AML-193 (cell line): ENCODE data around the gene CYB561D1.

Source experiments
- DNase-seq, 2 experiments: peaks; one replicate each; lab custom pipeline; 2025; lab: John Stamatoyannopoulos, UW

The CYB561D1 gene

GRCh38 chr1:109500941-109501381, 7.1 kb downstream of the CYB561D1 start:
- no peak for DNase-seq

GRCh38 chr1:109501644-109502363, 7.9 kb downstream of the CYB561D1 start:
- peak; percentile 68 to 72 for DNase-seq

DNA sequence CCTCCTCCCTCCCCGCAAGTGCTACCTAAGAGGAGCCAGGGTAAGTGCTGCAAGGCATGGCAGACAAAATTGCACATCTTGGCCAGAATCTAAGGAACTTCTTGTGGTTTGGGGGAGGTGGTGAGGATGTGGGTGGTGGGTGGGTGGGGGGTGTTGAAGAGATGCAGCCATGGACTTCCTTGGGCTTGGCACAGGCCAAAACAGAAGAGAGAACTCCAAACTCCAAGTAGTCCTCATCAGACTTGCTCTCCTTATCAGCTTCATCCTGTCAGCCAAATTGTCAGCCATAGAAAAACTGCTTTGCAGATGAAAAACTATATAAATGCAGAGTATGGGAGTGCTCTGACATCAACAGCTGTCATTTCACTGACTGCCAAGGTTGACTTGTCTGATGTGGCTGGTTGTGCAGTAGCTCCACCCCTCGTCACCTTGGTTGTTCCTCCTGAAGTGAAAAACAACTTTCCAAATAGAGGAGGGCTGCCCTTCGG, 8.5 kb downstream of the CYB561D1 start:
- no peak for DNase-seq

DNA sequence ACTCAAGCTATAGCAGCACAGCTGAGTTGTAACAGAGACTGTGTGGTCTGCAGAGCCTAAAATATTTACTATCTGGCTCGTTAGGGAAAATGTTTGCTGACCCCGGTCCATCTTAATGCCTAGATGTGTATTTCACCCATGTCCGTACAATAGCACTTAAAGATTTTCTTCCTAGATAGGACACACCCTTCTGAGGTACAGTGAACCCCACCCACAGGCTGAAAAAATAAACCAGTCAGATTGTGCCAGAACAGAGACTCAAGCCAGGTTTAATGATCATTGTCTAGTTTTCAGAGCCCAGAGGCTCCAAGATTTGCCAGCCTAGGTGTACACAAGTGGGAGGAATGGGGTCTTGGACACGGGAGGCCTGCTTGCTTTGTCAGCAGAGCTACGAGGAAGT, 10.0 kb downstream of the CYB561D1 start:
- DNase-seq = no peak

DNA sequence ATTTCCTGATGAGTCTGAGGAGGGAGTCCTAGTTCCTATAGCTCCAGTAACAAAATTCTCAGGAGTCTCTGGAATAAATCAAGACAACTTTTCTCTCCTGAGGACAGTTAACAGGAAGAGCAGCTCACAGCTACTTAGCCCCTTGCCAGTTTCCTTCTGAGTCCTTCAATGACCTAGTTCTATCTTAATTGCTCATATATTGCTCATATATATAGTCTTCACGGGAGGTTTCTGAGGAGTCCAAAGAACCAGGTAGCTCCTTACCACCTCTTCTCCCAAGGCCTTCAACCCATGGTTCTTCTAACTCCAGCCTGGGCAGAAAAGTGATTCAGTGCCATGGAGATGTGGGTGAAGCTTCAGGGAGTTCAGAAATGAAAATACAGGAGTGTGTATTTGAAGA, 11.1 kb downstream of the CYB561D1 start:
- DNase-seq = no peak

- DNase-seq = no peak
Measured at GRCh38 chr1:109508001-109508872, 14.3 kb downstream of the CYB561D1 start.

GRCh38 chr1:109508873-109509175, 14.9 kb downstream of the CYB561D1 start:
- no peak for DNase-seq

GRCh38 chr1:109509176-109510134, 15.6 kb downstream of the CYB561D1 start, which contains the start of gene AMIGO1:
Gene AMIGO1 (minus strand): TSS chr1:109509727. CDS start chr1:109508912, 815 bp downstream.
- DNase-seq = peak; percentile 34 to 38

GRCh38 chr1:109513110-109513710, 19.3 kb downstream of the CYB561D1 start:
- DNase-seq = no peak

DNA sequence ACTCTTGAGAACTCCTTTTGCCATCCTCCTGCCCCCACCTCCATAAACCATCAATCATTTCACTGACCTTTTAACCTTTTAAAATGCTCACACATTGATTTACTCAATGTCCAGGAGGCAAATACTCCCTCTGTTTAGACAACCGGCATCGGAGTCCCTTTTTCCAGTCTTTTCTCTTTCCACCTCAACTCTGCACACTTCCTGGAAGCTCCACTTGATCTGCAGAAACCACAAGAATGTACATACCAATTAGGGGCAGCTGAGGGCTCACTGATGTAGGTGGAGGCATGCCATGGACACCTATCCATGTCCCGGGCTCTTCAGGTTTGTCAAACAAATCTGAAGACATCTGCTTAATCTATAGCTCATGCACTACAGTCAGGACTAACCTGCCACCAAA, 21.0 kb downstream of the CYB561D1 start:
- DNase-seq = no peak

DNA sequence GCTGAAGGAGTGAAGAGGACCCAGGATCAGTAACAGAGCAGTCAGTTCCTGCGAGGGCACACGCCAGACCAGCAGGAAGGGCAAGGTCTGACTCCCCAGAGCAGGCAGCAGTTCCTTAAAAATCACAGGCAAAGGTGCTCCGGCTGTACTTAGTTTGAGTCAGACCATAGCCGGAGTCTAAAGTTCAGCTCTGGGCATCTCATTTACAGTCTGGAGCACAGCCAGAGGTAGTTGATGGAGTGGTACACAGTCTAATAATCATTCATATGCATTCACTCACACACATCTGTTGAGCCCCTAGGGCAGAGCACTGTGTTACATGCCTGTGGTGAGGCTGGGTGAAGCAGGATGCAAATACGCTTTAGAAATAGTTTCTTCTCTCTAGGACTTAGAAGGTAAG, 23.0 kb downstream of the CYB561D1 start:
- DNase-seq = no peak

DNA sequence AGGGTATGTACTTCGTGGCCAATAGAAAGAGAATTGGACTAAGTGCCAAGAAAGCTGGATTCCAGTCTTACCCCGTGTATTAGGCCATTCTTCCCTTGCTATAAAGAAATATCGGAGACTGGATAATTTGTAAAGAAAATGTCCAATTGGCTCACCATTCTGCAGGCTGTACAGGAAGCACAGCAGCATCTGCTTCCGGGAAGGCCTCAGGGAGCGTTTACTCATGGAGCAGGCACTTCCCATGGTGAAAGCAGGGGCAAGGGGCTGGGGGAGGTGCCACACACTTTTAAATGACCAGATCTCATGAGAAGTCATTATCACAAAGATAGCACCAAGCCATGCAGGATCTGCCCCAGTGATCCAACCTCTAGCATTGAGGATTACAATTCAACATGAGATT, 23.4 kb downstream of the CYB561D1 start:
- DNase-seq = no peak

GRCh38 chr1:109521002-109521951, 27.4 kb downstream of the CYB561D1 start:
- no peak for DNase-seq

- no peak for DNase-seq
Measured at GRCh38 chr1:109522026-109522425, 28.1 kb downstream of the CYB561D1 start.

- DNase-seq = no peak
Measured at GRCh38 chr1:109523706-109524105, 29.8 kb downstream of the CYB561D1 start.

GRCh38 chr1:109527098-109527811, 33.4 kb downstream of the CYB561D1 start:
- DNase-seq = no peak

DNA sequence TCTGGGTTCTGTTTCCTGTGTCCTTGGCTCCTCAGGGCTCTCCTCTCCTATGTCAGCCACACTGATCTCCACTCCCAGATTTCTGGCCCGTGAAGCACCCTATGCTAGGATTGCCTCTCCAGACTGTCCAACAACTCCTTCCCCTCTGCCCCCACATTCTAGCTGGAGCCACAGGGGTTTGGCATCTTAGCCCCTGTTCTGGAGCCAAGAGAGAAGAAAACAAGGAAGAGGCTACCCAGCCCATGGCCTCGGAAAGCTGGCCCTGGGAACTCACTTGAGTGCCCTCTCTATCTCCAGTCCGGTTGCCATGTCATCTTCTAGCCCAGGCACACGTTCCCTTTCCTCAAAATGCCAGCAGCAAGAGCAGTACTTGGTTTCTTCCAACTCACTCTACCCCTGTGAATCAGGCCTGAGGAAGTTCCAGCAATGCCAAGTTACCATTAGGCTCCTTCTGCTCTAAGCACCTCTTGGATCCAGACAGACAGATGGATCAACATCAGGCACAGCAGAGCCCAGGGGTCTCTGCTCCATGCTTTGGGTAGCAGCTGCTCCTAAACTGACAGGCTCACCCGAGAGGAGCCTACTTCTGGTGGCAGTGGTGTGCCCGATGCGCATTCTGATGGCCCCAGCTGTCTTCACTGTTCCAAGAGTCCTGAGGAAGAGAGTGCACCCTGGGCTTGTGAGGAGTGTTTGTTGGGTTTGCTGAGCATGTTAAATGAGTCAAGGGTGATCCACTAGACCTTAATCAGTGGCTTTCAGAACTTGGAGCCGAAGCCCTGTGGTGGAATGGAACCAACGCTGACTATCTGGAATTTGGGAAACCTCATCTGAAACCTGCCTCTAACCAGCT, 34.2 kb downstream of the CYB561D1 start:
- no peak for DNase-seq

- DNase-seq = no peak
Measured at GRCh38 chr1:109528712-109529111, 34.8 kb downstream of the CYB561D1 start.
